Measurements from ENCODE around the gene CRYBG1.
A peak's percentile ranks its signal among the peaks of the same experiment; 100 is the strongest.

CRYBG1 gene

GRCh38 chr6:106466211-106466610 lies 105.7 kb downstream of the CRYBG1 start:
- DNase-seq = no peak

DNA sequence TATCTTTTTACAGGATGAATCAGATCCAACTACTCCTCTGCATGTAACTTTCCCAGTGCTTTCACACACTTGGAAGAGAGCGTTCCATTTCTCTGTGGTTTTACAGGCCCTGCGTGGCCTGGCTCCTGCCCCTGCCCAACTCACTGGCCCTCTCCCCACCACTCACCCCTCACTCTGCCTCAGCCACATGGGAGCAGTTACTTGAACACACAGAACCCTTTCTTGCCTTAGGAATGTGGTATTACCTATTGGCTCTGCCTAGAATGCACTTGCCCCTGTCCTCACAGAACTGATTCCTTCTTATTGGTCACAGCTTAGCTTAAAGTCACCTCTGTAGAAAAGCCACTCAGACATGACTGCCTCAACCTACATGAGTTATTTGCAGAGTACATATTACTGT lies 108.4 kb downstream of the CRYBG1 start:
- no peak for DNase-seq

GRCh38 chr6:106469882-106470281 lies 109.4 kb downstream of the CRYBG1 start:
- no peak for DNase-seq

DNA sequence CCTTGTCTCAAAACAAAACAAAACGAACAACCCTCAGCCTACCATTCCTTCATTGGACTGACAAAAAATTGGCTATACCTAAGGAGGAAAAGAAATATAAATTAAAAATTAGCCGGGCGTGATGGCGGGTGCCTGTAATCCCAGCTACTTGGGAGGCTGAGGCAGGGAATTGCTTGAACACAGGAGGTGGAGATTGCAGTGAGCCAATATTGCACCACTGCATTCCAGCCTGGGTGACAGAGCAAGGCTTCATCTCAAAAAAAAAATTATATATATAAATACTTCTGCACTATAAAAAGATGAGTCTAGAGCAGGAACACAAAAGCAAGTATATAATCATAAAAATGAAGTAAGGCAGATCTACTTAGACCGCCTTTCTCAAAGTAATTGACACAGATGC lies 109.8 kb downstream of the CRYBG1 start:
- no peak for DNase-seq

- DNase-seq = no peak
Measured at GRCh38 chr6:106470811-106471210, 110.3 kb downstream of the CRYBG1 start.

- no peak for DNase-seq
Measured at GRCh38 chr6:106473812-106474211, 113.3 kb downstream of the CRYBG1 start.

DNA sequence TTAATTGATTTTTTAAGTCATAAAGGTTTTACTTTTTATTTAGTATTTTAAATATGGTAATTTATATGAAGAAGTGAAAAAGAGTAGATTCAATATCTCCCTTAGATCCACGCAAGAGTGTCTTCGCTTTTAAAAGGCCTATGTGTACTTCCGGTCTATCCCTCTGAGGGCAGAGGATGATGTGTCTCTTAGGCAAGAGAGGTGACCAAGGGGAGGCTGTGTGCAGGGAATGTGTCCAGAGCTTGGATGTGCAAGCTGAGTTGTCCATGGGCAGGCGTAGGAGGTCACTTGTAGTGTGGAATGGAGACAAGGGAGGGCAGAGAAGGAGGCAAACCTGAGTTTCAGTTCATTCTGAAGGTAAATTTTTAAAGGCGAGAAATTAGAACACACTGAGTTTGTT lies 113.9 kb downstream of the CRYBG1 start:
- no peak for DNase-seq

- no peak for DNase-seq
Measured at GRCh38 chr6:106475284-106475683, 114.8 kb downstream of the CRYBG1 start.

DNA sequence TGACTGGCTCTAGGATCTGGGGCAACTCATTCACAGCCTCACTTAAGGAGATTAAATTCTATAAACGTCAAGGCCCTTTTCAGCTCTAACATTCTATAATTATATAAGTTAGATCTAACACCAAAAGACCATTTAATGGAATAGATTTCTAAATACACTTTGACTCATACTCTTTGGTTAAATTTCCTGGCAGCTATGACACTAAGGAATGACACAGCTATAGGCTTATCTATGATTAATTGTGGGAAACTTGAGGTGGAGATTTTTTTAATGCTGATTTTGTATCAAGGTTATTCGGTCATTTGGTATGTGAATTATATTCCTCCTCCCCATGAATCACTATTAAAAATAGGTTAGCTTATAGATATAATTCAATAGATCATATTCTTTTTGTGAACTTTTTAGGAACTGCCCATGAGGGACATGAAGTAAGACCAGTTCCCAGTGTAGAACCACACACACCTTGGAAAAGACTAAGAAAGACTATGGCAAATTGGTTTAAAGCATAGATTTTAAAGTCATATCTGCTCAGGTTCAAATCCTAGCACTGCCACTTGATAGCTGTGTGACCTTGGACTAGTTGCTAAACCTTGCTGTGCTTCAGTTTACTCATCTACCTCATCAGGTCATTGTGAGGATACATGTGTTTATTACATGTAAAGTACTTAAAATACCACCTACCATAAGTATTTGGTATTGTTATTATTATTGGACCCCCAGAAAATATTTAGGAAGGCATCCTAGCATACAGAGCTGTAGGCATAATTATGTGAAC lies 116.0 kb downstream of the CRYBG1 start:
- no peak for DNase-seq

DNA sequence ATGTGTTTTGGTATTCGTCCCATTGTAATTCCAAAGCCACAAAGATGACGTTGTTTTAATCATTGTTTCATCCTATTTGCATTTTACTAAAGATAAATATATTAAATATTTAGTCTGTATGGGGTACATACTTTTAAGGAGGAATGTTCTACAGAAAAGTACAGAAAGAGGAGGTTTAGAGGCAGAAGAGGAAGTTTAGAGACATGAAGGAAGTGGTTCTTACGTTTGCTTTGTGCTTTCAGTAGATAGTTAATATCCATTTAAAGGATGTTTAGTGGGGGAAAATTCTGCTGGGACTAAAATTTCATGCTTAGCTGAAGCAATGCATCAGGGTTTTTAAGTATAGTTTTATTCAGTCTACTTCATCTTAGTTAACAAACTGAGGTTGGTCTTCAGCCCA lies 116.6 kb downstream of the CRYBG1 start:
- DNase-seq = peak; percentile 80 to 87

GRCh38 chr6:106477790-106478189 lies 117.3 kb downstream of the CRYBG1 start:
- peak; percentile 24 to 35 for DNase-seq

DNA sequence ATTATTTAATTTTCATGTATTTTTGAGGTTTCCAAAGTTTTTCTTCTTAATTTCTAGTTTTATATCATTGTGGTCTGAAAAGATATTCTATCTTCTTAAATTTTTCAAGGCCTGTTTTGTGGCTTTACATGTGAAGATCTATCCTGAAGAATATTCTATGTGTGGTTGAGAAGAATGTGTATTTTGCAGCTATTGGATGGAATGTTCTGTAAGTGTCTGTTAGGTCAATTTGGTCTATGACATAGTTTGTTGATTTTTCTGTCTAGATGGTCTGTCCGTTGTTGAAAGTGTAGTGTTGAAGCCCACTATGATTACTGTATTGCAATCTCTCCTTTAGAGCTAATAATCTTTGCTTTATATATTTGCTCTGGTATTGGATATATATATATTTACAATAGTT lies 125.7 kb downstream of the CRYBG1 start:
- DNase-seq = no peak

GRCh38 chr6:106488494-106489370 lies 128.2 kb downstream of the CRYBG1 start:
- DNase-seq = peak; percentile 36 to 51

DNA sequence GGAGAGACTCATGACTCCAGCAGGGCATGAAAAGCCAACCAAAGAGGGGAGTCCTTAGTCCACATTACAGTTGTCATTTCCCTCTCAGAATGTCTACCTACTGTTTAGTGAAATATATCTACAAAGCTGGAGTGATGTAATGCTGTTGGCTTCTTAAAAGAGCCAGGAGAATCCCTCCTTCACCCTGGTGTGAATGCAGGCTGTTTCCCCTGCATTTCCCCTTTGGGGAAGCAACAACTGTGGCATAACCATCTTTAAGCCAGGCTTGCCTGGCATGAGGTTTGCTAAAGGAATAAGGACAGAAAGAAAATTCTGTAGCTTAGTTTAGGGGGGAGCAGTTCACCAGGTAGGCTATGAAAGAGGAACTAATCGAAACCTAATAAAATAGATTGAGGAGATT lies 129.5 kb downstream of the CRYBG1 start:
- DNase-seq = peak; percentile 41 to 43

DNA sequence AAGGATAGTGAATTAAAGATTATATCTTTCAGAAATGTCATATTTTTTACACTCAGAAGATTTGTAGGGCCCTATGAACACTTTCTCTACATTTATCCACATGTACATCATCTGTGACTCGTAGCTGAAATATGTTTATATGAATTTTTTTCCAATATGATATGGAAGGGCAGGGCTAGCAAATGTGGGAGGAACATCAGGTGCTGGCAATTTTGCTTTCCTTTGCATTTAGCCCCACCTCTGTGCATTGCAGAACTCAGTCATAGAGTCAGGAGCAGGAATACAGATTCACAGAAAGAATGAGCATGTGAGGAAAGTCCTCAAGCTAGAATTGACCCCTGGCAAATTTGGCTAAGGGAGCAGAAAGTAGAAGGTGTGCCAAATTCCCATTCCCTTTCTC lies 129.9 kb downstream of the CRYBG1 start:
- DNase-seq = no peak

DNA sequence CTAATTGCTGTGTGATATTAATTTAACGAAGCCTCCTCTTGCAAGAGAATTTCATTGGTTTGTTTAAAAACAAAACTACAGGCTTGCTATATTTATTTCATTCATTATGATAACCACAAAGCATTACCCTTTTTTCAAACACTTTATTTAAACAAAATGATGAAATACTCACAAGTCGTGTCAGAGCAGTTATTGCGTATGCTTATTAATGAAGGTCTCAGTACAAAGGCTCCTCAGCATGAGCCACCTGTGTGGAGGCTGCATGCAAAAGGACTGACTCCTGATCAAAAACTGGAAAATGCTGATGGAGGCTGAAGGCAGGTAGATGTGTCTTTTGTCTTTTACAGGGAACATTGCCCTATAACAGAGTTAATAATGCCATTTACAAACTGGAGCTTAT lies 130.5 kb downstream of the CRYBG1 start:
- no peak for DNase-seq

DNA sequence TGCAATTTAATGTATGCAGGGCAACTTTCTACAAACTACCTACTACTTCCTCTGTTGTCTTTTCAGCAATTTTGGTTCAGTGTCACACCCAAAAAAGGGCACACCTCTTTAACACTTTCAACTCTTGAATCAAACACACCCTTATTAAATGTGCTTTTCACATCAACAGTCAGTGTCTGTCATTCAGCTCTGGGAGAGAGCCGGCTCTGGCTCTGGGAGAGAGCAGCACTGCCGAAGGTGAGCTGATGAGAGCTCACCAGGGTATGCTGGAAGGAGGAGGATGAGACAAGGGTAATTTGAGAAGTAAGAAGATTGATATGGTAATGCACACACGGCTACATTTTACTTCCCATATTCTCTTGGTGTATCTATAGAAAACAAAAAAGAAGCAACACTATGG lies 134.5 kb downstream of the CRYBG1 start:
- peak in 1 of 2 experiments; percentile 39 for DNase-seq

DNA sequence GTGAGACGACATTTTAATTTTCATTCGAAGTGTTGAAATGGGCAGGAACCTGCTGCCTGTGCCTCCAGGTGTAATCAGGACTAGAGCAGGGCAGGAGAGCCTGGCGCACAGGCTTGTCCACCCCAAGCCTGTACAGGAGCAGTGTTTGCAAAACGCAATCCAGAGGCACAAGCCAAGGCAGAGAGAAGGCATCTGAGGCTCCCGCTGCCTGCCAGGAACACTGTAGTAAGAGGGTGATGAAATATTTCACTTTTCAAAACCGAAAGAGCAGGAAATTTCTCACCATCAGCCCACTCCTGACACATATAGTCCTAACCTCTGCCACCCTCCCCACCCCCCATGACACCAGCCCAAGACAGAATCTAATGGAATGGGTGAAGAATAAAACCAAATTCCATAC lies 136.3 kb downstream of the CRYBG1 start:
- DNase-seq = no peak

DNA sequence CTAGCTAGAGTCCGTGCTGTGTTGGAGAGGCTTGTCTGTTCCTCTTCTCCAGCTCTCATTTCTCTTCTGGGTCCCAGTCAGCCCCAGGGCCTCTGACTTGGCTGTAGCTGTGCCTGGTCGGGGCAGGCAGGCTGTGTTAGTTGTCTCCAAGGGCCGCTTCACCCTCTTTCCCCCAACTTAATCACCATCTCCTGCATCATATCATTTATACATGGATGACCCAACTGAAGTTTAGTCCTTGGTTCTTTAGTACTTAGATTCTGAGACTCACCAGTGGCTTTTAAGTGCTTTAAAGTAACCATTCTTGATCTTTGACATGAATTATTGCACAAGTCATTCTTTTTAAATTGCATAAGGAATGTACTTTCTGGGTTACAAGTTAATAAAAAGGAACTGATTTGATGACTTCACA lies 141.4 kb downstream of the CRYBG1 start:
- DNase-seq = no peak

- no peak for DNase-seq
Measured at GRCh38 chr6:106502559-106502958, 142.0 kb downstream of the CRYBG1 start.

DNA sequence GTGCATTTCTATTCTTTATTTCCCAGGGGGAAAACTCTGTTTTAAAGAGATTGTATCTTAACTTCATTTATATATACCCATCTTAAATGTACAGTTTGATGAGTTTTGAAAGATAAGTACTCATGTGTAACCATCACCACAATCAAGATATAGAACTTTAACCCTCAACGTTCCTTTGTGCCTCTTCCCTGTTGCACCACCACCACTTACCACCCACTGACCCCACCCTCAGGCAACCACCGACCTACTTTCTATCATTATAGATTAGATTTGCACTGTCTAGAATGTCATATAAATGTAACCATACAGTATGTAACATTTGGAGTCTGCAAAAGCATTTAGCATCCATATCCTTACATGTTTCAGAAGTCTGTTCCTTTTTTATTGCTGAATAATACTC lies 147.8 kb downstream of the CRYBG1 start:
- no peak for DNase-seq

DNA sequence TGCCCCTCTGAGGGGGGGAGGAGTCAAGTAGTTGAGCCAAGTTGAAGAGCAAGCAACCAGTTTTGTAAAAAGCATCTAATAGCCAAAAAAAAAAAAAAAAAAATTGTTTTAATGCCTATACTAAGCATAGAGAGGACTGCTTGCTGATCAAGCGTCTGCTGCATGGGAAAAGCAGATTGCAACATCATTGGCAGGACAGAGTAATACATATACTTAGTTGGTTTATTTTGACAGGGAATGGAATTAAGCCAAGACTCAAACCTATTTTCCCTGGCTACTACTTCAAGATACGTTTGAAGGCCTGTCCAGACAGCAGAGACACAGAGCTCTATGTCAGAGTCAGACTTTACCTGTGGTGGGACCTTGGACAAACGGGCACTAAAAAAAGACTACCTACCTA lies 148.3 kb downstream of the CRYBG1 start:
- no peak for DNase-seq

DNA sequence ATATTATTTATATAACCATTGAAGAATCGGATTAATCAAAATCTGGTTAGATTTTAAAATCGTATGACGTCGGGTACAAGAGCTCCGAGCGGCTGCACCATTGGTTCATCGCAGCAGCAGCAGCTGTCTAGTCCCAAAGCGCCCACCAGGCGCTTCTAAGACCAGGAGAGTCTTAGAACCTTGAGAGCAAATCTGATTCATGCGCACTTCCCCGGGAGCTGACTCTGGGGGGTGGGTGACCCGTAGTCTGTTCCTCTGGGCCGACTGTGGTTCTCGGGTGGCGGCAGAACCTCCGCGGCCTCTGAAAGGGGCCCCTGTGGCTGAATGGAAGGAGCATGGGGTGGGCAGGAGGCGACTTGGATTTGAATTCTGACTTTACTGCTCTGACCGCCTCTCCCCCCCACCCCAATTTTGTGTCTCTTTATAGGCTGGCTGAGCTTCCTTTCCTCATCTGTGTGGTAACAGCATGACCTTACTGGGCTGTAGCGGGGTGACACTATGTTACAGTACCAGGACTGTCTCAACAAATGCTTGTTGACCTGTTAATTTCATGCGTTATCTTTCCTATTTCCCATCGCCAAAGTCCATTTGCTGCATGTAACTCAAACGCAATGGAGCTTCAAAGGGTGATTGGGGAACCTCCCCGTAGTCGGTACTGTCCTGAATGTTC lies 149.0 kb downstream of the CRYBG1 start:
- DNase-seq = peak in 1 of 2 experiments; percentile 22
